Hippocampal formation (tissue), 2 donors: ENCODE data around the gene LRRTM4.
"Not testable (repeated sequence)": the region's sequence is repeated elsewhere in the genome, so short reads cannot be mapped to it uniquely, and the experiment has no call there.

Experiments
- DNase-seq, 2 donors: peaks; one replicate each; lab custom pipeline; 2025; lab: John Stamatoyannopoulos, UW

LRRTM4 gene

GRCh38 chr2:77081597-77081996, 440.6 kb downstream of the LRRTM4 start:
- DNase-seq = no peak

GRCh38 chr2:77064324-77064723, 457.9 kb downstream of the LRRTM4 start:
- no peak for DNase-seq

GRCh38 chr2:77054938-77055337, 467.2 kb downstream of the LRRTM4 start:
- no peak for DNase-seq

- no peak for DNase-seq
These were observed 475.8 kb downstream of the LRRTM4 start for GRCh38 chr2:77046339-77046738.

- DNase-seq = not testable (repeated sequence)
These were observed 476.7 kb downstream of the LRRTM4 start for GRCh38 chr2:77045456-77045855.

- no peak for DNase-seq
These were observed 487.7 kb downstream of the LRRTM4 start for GRCh38 chr2:77034445-77034844.

- DNase-seq = not testable (repeated sequence)
These were observed 492.9 kb downstream of the LRRTM4 start for GRCh38 chr2:77029237-77029636.

GRCh38 chr2:77028032-77028600, 494.1 kb downstream of the LRRTM4 start:
- no peak for DNase-seq

GRCh38 chr2:77025714-77026113, 496.5 kb downstream of the LRRTM4 start:
- no peak for DNase-seq

GRCh38 chr2:77021161-77021560, 501.0 kb downstream of the LRRTM4 start:
- no peak for DNase-seq

GRCh38 chr2:77018219-77018618, 504.0 kb downstream of the LRRTM4 start:
- no peak for DNase-seq

- DNase-seq = no peak
These were observed 504.8 kb downstream of the LRRTM4 start for GRCh38 chr2:77017355-77017745.

- DNase-seq = no peak
These were observed 505.5 kb downstream of the LRRTM4 start for GRCh38 chr2:77016443-77017354.

- no peak for DNase-seq
These were observed 508.2 kb downstream of the LRRTM4 start for GRCh38 chr2:77013953-77014352.

GRCh38 chr2:77013457-77013856, 508.7 kb downstream of the LRRTM4 start:
- no peak for DNase-seq

GRCh38 chr2:77009307-77009706, 512.9 kb downstream of the LRRTM4 start:
- no peak for DNase-seq

GRCh38 chr2:77008853-77009252, 513.3 kb downstream of the LRRTM4 start:
- no peak for DNase-seq

GRCh38 chr2:77007686-77008085, 514.5 kb downstream of the LRRTM4 start:
- no peak for DNase-seq

GRCh38 chr2:77005522-77005921, 516.7 kb downstream of the LRRTM4 start:
- DNase-seq = no peak

GRCh38 chr2:77001895-77002294, 520.3 kb downstream of the LRRTM4 start:
- DNase-seq = no peak

- DNase-seq = no peak
These were observed 523.5 kb downstream of the LRRTM4 start for GRCh38 chr2:76998704-76999103.

GRCh38 chr2:76998152-76998551, 524.0 kb downstream of the LRRTM4 start:
- no peak for DNase-seq

GRCh38 chr2:76997296-76997695, 524.9 kb downstream of the LRRTM4 start:
- DNase-seq = no peak
